Anterior cingulate cortex (tissue), 58 donors: ENCODE measurements around the gene TAPBPL.

ENCODE experiments used
- DNase-seq, 58 donors: peaks; one replicate each; lab custom pipeline; 2025; lab: John Stamatoyannopoulos, UW

The TAPBPL gene

GRCh38 chr12:6434205-6435140 lies 17.4 kb upstream of the TAPBPL start:
- no peak for DNase-seq

GRCh38 chr12:6435961-6436715 lies 15.7 kb upstream of the TAPBPL start:
- no peak for DNase-seq

- no peak for DNase-seq
Measured at GRCh38 chr12:6437586-6437985, 14.3 kb upstream of the TAPBPL start.

- DNase-seq, result no peak
Measured at GRCh38 chr12:6438345-6438744, 13.5 kb upstream of the TAPBPL start.

DNA sequence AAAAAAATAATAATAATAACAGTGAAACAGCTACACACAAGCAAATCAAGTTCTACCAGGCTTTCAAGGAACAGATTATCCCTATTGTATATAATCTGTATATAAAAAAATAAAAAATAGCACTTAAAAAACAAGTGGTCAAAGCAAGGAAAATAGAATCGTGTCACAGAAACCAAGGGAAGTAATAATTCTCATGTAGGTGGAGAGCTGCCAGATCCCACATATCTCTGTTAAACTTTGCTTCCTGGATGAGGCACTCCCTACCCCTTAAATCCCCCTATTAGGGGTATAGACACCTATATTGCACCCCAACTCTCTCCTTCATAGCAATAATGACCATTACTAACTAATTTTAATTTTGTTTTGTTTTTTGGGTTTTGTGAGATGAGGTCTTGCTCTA lies 11.5 kb upstream of the TAPBPL start:
- no peak for DNase-seq

- DNase-seq, result no peak
Measured at GRCh38 chr12:6442836-6443235, 9.0 kb upstream of the TAPBPL start.

DNA sequence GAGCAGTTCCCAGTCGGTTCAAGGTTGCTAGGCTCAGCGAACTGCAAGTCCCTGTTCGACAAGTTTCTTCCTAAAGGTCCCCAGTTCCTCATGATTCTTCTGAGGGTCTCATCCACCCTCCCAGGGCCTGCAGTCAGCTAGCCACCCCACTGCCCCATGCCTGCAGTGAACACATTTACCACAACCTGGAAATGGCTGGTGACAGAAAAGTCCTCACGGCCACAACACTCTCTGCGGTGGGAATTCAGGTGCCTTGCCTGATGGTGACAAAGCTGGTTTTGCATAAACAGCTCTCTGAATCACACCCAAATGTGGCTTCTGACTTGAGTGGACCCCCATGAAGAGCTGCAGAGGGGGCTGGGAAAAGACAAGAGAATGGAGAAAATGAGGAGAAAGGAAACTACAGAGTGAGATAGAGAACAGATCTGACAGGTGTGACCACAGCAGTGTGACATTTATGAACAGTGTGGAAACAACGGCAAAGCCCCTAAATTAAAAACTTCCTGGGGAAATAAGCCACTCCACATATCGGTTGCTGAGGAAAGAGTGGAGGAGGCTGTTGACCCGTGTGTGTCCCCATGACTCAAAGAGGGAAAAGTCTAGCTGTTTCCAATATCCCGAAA lies 8.4 kb upstream of the TAPBPL start:
- no peak for DNase-seq

- no peak for DNase-seq
Measured at GRCh38 chr12:6444031-6444430, 7.8 kb upstream of the TAPBPL start.

DNA sequence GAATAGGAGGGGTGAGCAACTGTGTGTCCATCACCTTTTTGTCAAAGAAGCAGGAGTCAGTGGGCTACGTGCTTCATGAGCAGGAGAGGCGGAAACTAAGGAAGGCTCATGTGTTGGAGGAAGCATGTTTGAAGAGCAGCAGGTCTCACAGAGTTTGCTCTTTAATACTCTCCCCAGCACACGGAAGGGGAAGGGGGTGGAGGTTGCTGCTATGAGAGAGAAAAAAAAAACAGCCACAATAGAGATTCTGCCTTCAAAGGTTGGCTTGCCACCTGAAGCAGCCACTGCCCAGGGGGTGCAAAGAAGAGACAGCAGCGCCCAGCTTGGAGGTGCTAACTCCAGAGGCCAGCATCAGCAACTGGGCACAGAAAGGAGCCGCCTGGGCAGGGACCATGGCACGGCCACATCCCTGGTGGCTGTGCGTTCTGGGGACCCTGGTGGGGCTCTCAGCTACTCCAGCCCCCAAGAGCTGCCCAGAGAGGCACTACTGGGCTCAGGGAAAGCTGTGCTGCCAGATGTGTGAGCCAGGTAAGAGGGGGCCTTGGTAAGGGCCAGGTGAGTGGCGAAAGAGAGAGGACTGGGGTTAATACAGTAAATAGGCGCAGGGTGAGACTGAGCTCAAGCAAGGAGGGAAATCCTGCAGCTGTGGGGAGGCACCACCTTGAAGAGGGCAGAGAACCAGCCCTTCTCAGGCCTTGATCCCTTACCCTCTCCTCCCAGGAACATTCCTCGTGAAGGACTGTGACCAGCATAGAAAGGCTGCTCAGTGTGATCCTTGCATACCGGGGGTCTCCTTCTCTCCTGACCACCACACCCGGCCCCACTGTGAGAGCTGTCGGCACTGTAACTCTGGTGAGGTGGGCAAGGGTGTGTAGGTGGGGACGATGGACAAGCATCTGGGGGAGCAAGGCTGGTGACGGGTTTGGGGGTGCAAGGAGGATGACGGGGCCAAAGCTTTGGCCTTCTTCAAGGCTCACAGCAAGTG lies 6.8 kb upstream of the TAPBPL start, which contains the start of gene CD27:
Gene CD27 (plus strand): TSS at position 252 of the 985 bp plus-strand sequence. CDS start 141 bp downstream, at position 393.
- DNase-seq, result no peak

DNA sequence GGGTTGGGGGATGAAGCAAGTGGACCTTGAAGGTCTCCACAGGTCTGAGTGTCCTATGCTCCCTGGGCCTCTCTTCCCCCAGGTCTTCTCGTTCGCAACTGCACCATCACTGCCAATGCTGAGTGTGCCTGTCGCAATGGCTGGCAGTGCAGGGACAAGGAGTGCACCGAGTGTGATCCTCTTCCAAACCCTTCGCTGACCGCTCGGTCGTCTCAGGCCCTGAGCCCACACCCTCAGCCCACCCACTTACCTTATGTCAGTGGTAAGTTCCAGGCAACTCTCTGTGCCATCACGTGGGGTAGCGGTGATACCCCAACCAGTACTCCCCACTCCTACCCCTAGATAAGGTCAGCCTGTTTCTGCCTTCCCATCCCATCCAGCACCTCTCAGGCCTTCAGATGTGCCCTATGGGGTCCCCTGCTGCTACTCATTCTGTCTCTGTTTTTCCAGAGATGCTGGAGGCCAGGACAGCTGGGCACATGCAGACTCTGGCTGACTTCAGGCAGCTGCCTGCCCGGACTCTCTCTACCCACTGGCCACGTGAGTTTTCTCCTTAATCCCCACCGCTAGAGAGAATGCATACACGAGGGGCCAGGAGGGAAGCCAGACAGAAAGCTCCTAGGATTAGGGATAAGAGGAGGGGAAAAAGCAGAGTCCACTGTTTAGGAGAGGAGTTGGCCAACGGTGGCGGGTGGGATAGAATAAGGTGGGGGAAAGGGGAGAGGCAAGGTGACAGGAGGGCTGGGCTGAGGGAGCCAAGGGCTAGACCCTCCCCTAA lies 1.6 kb upstream of the TAPBPL start:
- peak in 2 of 58 donors; percentile 6 to 41 for DNase-seq

DNA sequence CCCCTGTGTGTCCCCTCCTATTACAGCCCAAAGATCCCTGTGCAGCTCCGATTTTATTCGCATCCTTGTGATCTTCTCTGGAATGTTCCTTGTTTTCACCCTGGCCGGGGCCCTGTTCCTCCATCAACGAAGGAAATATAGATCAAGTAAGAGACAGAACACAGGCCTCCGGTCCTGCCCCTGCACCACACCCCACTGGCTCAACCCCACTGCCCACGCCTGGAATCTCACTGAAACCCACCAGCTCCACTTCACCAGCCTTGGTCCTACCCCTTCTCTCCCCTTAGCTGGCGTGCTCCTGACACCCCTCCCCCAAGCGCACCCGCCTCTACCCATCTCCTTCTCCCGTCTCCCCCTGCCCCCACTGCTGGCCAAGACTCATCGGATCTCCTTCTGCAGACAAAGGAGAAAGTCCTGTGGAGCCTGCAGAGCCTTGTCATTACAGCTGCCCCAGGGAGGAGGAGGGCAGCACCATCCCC lies 934 bp upstream of the TAPBPL start:
- DNase-seq, result peak in 17 of 58 donors; percentile 30 to 85 (median 66)

- peak in 29 of 58 donors; percentile 16 to 76 (median 55) for DNase-seq
Measured at GRCh38 chr12:6452245-6452943, 552 bp downstream of the TAPBPL start.

- DNase-seq, result peak in 1 of 58 donors; percentile 7
Measured at GRCh38 chr12:6452944-6453630, 1.2 kb downstream of the TAPBPL start.

GRCh38 chr12:6457220-6457945 lies 5.5 kb downstream of the TAPBPL start:
- DNase-seq, result no peak

GRCh38 chr12:6458281-6459003 lies 6.6 kb downstream of the TAPBPL start:
- no peak for DNase-seq

DNA sequence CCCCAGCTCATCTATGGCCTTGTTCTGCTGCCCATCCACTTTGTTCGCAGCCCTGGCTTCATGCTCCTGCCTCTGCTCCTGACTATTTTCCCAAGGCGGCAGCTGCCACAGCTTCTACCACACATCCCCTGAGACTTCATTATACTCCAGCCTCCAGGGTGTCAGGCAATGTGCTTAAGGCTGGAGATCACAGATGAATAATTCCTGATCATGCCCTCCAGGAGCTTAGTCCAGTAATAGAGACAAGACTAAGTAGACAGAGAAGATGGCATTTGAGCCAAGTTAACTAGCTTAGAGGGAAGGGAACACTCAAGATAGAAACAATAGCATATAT lies 7.1 kb downstream of the TAPBPL start:
- no peak for DNase-seq
